Skeletal muscle satellite cell (primary cell): ENCODE measurements around the gene NUAK2.
"Not testable (repeated sequence)": the region's sequence is repeated elsewhere in the genome, so short reads cannot be mapped to it uniquely, and the experiment has no call there.

Experiments used
- H3K27me3 ChIP-seq: 2 replicates; pipeline ENCODE4 v1.7.0; 2013; ENCODE audit warnings: low read length; ENCODE audit not compliant: control insufficient read depth, insufficient read depth
- H3K36me3 ChIP-seq: 2 replicates; pipeline ENCODE4 v1.7.0; 2013; ENCODE audit warnings: mild to moderate bottlenecking, control low read depth, low read length; ENCODE audit not compliant: insufficient read depth
- H3K4me1 ChIP-seq: 2 replicates; pipeline ENCODE4 v1.7.0; 2013; ENCODE audit warnings: low read length; ENCODE audit not compliant: control insufficient read depth, insufficient read depth
- H3K4me2 ChIP-seq: 2 replicates; pipeline ENCODE4 v1.7.0; 2013; ENCODE audit warnings: mild to moderate bottlenecking, low read length
- H3K4me3 ChIP-seq: 2 replicates; pipeline ENCODE4 v1.7.0; 2013; ENCODE audit warnings: low read length
- H3K9ac ChIP-seq: 2 replicates; pipeline ENCODE4 v1.7.0; 2013; ENCODE audit warnings: mild to moderate bottlenecking, low read depth, low read length, moderate library complexity
- H3K9me3 ChIP-seq: replicated peaks from 2 replicates; pipeline ENCODE4 v1.7.0; 2013; ENCODE audit warnings: mild to moderate bottlenecking, control low read depth, low read length

NUAK2 gene

DNA sequence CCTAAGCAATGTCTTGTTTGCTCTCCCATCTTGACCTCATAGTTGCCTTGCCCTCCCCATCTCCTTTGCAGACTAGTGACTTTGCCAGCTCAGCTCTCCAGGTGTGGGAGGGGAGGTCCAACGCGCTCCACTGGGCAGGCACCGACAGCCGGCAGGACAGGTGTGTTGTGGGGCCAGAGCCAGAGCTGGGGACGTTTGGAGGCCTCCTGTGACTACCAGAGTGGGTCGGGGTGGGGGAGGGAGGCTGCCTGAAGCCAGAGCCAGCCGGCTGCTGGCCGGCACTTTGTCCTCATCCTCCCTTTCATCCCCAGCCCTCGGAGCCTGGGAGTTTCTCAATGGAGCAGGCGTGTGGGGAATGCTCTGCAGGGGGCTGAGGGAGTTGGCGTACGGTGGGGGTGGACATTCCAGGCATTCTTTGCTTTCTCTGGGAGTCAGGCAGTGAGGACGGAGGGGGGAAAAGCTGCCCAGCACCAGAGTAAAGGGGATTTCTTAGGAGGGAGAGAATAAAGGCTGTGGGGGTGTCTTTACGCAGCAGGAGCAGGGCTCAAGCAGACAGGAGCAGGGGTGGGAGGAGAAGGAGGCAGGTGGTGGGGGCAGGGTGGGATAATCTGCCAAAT is 20.2 kb downstream of the NUAK2 start:
- H3K9me3 ChIP-seq, result no peaks in the 10 kb centered on the region
- peaks cover 55% of the 10 kb centered on the region for H3K4me1 ChIP-seq
- H3K27me3 ChIP-seq, result no peaks in the 10 kb centered on the region
- H3K9ac ChIP-seq, result peak overlapping the region; percentile 82
- peaks cover 30% of the 10 kb centered on the region for H3K36me3 ChIP-seq
- H3K4me2 ChIP-seq, result peak overlapping the region; percentile 74
- H3K4me3 ChIP-seq, result peak overlapping the region; percentile 45

DNA sequence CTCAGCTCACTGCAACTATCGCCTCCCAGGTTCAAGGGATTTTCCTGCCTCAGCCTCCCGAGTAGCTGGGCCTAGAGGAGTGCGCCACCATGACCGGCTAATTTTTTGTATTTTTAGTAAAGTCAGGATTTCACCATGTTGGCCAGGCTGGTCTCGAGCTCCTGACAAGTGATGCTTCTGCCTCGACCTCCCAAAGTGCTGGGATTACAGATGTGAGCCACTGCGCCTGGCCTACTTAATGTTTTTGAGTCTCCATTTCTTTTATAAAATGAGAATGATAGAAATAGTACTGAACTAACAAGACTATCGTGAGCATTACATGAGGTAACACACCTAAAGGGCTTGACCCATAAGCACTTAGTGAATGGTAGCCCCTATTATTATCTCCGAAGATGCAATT is 21.4 kb downstream of the NUAK2 start:
- no peaks in the 10 kb centered on the region for H3K9me3 ChIP-seq
- no peak overlapping the region for H3K4me2 ChIP-seq
- peaks cover 54% of the 10 kb centered on the region for H3K4me1 ChIP-seq
- no peak overlapping the region for H3K4me3 ChIP-seq
- no peaks in the 10 kb centered on the region for H3K27me3 ChIP-seq
- H3K36me3 ChIP-seq, result peaks cover 22% of the 10 kb centered on the region
- H3K9ac ChIP-seq, result no peak overlapping the region

DNA sequence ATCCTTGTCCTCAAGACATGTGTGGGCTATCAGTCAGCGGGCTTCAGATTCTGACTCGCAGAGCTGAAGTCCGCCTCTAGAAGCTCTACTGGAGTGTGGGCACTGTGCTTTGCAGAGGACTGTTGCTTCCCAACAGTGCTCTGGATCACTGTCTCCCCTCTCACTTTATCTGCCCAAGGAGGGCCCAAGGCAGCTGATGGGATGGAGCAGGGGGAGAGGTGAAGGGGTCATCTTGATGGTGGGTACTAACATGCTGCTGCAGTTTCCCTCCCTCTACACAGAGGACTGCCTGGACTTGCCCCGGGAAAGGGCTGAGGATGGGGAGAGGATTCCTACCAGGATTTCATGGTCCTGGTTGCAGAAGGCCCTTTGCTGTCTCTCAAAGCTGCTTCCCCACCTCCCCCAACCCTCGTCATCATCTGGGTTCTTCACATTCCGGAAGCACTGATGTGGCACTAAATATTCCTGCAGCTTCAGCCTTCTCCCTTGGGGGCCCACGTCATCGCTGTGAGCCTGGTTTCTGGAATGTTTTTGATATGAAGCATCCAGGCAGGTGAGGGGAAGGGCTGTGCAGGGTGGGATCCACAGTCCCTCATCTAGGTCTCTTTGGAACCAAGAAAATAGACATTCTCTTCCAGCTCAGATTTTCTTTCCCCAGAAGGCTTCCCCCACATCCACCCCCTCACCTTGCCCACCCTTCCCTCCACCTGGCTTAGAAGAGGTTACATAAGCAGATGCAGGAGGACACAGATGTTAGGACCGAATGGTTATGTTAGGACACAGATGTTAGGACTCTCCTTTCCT is 23.2 kb downstream of the NUAK2 start:
- peaks cover 62% of the 10 kb centered on the region for H3K4me1 ChIP-seq
- peaks cover 10% of the 10 kb centered on the region for H3K36me3 ChIP-seq
- peak overlapping the region; percentile 38 for H3K4me3 ChIP-seq
- peak overlapping the region; percentile 72 for H3K4me2 ChIP-seq
- H3K9me3 ChIP-seq, result no peaks in the 10 kb centered on the region
- H3K9ac ChIP-seq, result peak overlapping the region; percentile 74
- H3K27me3 ChIP-seq, result no peaks in the 10 kb centered on the region

DNA sequence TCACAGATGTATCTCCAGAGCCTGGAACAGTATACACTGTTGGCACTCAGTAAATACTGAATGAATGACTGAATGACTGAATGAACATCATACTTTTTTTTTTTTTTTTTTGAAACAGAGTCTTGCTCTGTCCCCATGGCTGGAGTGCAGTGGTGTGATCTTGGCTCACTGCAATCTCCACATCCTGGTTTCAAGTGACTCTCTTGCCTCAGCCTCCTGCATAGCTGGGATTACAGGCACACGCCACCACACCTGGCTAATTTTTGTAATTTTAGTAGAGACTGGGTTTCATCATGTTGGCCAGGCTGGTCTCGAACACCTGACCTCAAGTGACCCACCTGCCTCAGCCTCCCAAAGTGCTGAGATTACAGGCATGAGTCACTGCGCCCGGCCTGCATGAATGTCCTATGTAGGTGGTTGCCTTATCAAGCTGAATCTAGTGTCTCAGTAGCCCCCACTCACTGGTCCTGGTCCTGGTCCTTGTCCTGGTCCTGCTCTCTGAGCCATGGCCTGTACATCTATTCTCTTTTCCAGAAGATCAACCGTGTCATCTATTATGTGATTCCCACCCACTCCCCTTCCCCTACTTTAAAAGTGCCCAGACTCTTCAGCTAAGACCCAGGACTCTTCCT is 23.9 kb downstream of the NUAK2 start:
- H3K27me3 ChIP-seq, H3K9me3 ChIP-seq, H3K36me3 ChIP-seq: not testable (repeated sequence)
- H3K9ac ChIP-seq, result peak overlapping the region; percentile 74
- H3K4me1 ChIP-seq, result peaks cover 64% of the 10 kb centered on the region
- peak overlapping the region; percentile 38 for H3K4me3 ChIP-seq
- H3K4me2 ChIP-seq, result peak overlapping the region; percentile 72

DNA sequence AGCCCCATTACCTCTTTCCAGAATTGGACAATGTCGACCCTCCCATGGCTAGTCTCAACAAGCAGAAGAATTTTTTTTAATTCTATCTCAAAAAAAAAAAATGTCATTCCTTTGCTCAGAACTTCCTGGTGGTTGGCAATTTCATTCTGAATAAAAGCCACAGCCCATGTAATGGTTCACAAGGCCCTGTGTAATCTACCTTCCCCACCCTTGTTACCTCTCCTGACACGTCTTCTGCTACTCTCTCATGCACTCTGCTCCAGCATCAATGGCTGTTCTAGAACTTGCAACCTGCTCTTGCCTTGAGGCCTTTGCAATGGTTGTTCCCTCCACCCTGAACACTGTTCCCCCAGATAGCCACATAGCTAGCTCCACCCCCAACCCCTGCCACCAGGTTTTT is 25.4 kb downstream of the NUAK2 start:
- Histone ChIP-seq H3K9ac (no peak overlapping the region), H3K4me3 (no peak overlapping the region), H3K27me3 (no peaks in the 10 kb centered on the region), H3K9me3 (no peaks in the 10 kb centered on the region), H3K36me3 (no peaks in the 10 kb centered on the region), H3K4me1 (peaks cover 51% of the 10 kb centered on the region), H3K4me2 (no peak overlapping the region)

DNA sequence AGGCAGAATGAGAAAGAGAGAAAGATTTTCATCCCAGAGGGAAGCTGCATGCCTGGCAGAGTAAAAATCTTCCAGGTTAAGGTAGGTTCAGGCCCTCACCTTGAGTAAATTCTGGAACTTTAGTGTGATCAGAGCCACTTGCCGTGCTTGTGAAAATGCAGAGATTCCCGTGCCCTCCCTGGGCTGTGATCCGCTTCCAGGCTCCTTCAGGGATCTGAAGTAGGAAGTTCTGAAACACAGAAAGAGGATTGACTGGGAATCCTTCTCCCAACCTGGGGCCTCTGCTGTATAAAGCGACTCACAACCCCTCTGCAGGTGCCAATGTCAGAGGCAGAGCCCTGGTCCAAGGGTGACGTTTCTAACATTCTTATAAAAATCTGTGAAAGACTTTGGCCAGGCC is 26.6 kb downstream of the NUAK2 start:
- Histone ChIP-seq H3K4me2 (peak overlapping the region; percentile 57), H3K9ac (peak overlapping the region; percentile 56), H3K36me3 (no peaks in the 10 kb centered on the region), H3K4me1 (peaks cover 39% of the 10 kb centered on the region), H3K9me3 (no peaks in the 10 kb centered on the region), H3K27me3 (no peaks in the 10 kb centered on the region), H3K4me3 (no peak overlapping the region)

DNA sequence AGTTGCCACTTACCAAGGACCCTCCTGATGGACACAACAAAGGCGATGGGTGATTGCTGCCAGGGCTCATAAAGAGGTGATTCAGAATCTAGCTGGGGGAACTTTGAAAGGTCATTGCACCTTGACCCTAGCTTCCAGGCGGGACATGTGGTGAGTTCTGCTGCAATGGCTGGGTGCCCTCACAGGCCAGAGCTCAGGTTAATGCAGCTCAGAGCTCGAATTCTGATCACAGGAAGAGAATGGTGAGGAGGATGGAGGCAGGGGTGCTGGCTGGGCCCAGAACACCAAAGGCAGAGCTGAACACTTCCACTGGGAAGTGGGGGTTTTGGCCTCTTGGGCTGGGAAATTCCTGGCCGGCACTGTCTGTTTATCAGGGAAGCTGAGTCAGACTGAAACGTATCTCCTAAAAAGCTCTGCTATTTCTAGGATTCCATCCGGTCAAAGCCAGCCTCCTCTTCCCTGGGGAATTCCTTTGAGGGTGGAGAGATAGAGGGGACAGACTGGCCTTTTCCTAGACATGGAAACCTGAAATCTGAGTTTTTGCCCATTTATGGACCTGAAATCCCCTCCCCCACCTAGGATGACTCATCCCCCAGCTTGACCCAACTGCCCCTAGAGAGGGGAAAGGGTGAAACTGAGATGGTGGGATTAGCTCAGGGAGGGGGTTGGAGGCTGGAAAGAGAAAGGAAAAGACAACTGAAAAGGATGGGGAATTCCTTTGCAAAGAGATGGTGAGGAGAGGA is 27.2 kb downstream of the NUAK2 start:
- H3K4me2 ChIP-seq, result peak overlapping the region; percentile 57
- H3K9me3 ChIP-seq, result no peaks in the 10 kb centered on the region
- H3K4me3 ChIP-seq, result peak overlapping the region; percentile 41
- H3K9ac ChIP-seq, result peak overlapping the region; percentile 56
- peaks cover 39% of the 10 kb centered on the region for H3K4me1 ChIP-seq
- no peaks in the 10 kb centered on the region for H3K27me3 ChIP-seq
- H3K36me3 ChIP-seq, result no peaks in the 10 kb centered on the region

DNA sequence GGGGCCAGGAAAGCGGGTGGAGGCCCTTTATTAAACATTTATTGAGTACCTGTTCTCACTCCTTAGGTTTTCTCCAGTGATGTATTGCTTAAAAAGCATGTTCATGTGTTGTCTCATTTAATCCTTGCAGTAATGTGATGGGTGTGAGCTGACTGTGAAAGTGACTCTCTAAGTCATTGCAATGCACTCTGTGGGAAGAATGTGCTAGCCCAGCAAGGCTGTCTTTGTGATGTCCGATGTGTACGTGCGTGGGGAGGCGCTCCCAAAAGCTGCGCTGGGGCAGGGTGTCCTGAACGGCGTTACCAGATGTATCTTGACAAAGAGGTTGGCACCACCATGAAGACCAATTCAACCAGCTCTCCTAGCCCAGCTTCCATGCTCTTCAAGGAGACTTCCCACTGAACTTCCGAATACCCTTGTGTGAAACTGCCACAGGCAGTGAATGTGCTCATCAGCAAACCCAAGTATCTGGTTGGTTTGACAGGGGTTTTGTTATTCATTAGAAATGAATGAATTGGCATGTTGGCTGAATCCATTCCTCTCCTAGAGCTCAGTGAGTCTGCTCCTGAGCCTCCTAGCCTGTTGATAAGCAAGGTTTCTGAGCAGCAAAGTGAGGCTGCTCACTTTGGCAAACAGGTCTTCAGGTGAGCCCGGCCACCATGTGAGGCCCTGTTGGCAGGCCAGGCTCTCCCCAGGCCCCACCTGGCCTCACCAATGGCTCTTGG is 28.0 kb downstream of the NUAK2 start:
- Histone ChIP-seq H3K9ac (peak overlapping the region; percentile 56), H3K4me3 (peak overlapping the region; percentile 41), H3K4me1 (peaks cover 34% of the 10 kb centered on the region)

DNA sequence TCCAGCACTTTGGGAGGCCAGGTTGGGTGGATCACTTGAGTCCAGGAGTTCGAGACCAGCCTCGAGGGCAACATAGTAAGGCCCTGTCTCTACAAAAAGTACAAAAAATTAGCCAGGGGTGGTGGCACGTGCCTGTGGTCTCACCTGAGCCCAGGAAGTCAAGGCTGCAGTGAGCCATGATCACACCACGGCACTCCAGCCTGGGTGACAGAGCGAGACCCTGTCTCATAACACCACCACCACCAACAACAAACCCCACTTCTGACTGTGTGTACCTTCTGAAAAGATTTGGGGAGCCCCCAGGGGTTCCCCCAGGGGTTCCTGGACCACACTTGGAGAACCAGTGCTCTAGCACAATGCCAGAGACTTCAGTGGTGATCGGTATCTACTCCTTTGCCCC is 29.9 kb downstream of the NUAK2 start:
- Histone ChIP-seq H3K36me3 (no peaks in the 10 kb centered on the region), H3K27me3 (no peaks in the 10 kb centered on the region), H3K4me2 (no peak overlapping the region), H3K9ac (no peak overlapping the region), H3K4me3 (no peak overlapping the region), H3K9me3 (no peaks in the 10 kb centered on the region), H3K4me1 (peaks cover 39% of the 10 kb centered on the region)

More for the DNA sequence above, 28.0 kb downstream of the NUAK2 start:
- H3K36me3 ChIP-seq, result no peaks in the 10 kb centered on the region
- no peaks in the 10 kb centered on the region for H3K27me3 ChIP-seq
- no peaks in the 10 kb centered on the region for H3K9me3 ChIP-seq
- H3K4me2 ChIP-seq, result peak overlapping the region; percentile 57

DNA sequence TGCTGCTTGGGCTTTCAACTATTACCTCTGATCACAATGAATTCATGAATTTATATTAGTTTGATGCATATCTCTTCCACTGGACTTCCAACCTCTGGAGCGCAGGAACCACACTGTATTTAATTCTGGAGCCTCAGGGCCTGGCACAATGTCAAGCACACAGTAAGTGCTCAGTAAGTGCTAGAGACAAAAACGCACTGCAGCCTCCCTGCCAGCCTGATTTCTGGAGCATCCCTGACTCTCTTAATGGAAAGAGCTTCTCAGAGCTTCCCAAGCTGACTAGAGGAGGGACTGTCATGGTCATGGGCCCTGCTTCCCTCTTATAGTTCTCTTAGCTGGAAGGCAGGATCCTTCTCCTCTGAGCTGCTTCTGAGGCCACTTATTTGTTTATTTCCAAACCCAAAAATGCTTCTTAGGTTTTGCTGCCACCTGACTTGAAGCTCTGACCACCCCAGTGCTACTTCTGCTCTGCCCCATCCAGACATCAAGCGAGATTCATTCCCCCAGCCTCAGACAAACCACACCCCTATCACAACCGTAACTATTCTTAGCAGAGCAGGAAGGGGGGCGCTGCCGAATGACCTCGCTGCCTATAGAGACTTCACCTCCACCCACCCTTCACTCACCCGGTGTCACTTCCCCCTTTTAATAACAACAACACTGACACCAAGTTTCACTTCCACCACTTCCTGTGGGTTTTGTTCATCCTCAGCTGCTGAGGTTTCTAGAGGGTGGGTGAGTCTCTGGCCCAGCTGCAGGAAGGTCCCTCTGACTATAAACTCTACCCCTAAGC is 33.6 kb downstream of the NUAK2 start:
- no peaks in the 10 kb centered on the region for H3K9me3 ChIP-seq
- H3K36me3 ChIP-seq, result no peaks in the 10 kb centered on the region
- no peak overlapping the region for H3K9ac ChIP-seq
- H3K4me3 ChIP-seq, result no peak overlapping the region
- no peak overlapping the region for H3K4me2 ChIP-seq
- no peaks in the 10 kb centered on the region for H3K27me3 ChIP-seq
- H3K4me1 ChIP-seq, result peaks cover 50% of the 10 kb centered on the region
